Right ventricle myocardium superior (tissue), 1 donor: ENCODE data around the gene NKAPL. TPM values are rescaled to one million over a fixed set of nuclear protein-coding genes. Genes with fewer than 3 reads are reported as not detected.

Source experiments
- ATAC-seq: fragments of 200-7000 bp; cut with Tn5 transposase; one replicate; pipeline ENCODE4 v1.9.1; 2020; ENCODE audit warnings: mild to moderate bottlenecking; ENCODE audit not compliant: poor library complexity
- DNase-seq: peaks from one replicate; pipeline ENCODE4 v3.0.0-alpha.2; 2020
- intact Hi-C: fragments of 100-400 bp; cut with DNase I; formaldehyde crosslinking; loops from one replicate; pipeline ENCODE4 v1.11.2; 2022
- long read RNA-seq: library from polyadenylated mRNA; unstranded; transcript quantifications from one replicate; pipeline ENCODE4 v2.0.0, GENCODE V29; 2021
- total RNA-seq: library from RNA; stranded (reverse); fragmentation: NEBNext Ultra II Directional; extraction: Animal tissue kit (Norgen Biotek cat#: 25700); gene quantifications from one replicate; pipeline ENCODE4 v1.2.1, GENCODE V29; 2021
- donor health status: DM: no; HTN: yes; CAD: no; lungs with severe emphysema.

Gene NKAPL
- total RNA-seq: 5.1 TPM
- long read RNA-seq, transcript NKAPL-201 (1 exons, 1,639 nt): major isoform, 11 of 11 reads
- long read RNA-seq, partial matches to known transcripts: 0 of 11 reads
- long read RNA-seq, other reads (novel, unspliced or antisense): 0 of 11 reads

DNA sequence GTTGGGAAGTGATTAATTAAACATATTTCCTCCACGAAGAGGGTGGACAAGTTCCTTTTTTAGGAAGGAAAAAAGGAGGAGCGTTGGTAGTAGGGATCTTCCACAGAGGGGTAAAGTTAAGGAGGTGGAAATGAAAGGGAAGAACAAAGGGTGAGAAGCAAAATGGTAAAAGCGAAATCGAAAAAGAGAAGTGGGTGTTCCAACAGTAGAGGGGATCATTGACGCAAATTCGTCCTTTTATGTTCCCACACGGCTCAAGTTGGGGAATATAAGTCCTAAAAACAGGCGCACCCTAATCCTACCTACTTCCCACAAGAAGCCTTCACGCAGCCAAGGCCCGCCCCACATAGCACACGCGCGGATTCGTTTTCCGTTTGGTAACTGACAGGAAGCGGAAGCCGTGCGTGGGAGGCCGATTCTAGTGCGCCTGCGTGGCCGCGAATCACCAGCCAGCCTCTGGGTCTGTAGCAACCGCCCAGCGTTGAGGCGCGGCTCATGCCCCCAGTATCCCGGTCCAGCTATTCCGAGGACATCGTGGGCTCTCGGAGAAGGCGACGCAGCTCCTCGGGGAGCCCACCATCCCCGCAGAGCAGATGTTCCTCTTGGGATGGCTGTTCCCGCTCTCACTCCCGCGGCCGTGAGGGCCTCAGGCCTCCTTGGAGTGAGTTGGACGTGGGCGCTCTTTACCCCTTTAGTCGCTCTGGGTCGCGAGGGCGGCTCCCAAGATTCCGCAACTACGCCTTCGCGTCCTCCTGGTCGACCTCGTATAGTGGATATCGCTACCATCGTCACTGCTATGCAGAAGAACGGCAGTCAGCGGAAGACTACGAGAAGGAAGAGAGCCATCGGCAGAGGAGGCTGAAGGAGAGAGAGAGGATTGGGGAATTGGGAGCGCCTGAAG lies at the start of gene NKAPL:
Gene NKAPL (plus strand): TSS at position 421 of the 901 bp plus-strand sequence. CDS start 75 bp downstream, at position 496.
- intact Hi-C loops: no loop called here
- DNase-seq: peak; percentile 92

GRCh38 chr6:28209753-28210535 lies 49.2 kb upstream of the NKAPL start:
- no peak for DNase-seq
- intact Hi-C loops: no loop called here
- no peak for ATAC-seq

More for the DNA sequence above, at the start of gene NKAPL:
- ATAC-seq: peak; percentile 98

DNA sequence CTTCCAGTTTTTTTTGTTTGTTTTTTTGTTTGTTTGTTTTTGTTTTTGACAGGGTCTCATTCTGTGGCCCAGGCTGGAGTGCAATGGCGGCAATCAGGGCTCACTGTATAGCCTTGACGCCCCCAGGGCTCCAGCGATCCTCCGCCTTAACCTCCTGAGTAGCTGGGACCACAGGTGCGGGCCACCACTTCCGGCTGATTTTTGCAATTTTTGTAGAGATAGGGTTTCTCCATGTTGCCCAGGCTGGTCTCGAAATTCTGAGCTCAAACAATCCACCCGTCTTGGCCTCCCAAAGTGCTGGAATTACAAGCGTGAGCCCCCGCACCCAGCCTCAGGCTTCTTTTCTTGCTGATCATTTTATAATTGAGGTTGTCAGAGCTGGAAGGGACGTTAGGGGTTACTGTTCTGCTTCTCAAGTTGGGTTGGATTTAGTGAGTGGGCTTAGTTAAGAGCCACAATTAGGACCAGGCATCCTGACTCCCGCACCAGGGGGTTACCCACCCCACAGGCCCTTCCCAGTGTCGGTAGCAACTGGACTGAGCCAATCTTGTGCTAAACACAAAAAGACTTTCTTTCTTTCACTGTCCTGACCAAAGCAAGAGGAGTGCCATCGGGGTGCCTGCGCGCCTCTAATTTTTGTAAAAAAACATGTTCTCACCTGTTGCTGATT lies 47.1 kb upstream of the NKAPL start:
- DNase-seq (no peak), ATAC-seq (no peak)
- intact Hi-C loops: no loop called here

- DNase-seq (peak; percentile 50), ATAC-seq (peak; percentile 38)
- intact Hi-C loops: no loop called here
These were observed 46.4 kb upstream of the NKAPL start for GRCh38 chr6:28212510-28213212.

GRCh38 chr6:28213213-28213523 lies 45.9 kb upstream of the NKAPL start:
- DNase-seq: no peak
- intact Hi-C loops: no loop called here

GRCh38 chr6:28215425-28215824 lies 43.7 kb upstream of the NKAPL start:
- intact Hi-C loops: no loop called here
- no peak for DNase-seq
- no peak for ATAC-seq

More at GRCh38 chr6:28213213-28213523, 45.9 kb upstream of the NKAPL start:
- no peak for ATAC-seq

DNA sequence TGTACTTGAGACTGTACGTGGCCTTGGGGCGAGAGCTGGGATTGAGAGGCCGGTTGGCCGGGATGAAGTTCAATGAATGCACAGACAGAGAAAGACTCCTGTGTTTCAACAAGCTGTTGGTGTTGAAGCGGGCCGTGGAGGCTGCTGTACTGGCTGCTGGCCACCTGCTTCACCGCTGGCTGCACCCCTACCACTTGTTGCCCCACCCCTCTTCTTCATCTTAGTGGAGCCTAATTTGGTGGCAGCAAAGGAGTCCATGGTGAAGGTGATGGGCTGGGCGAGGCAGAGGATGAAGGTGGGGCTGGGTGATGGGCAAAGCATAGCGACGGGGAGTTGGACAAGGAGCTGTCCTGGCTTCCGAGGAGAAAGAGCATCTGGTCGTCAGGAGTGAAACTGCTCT lies 41.2 kb upstream of the NKAPL start:
- DNase-seq (no peak), ATAC-seq (no peak)
- intact Hi-C loops: no loop called here

GRCh38 chr6:28218312-28219248 lies 40.5 kb upstream of the NKAPL start:
- intact Hi-C loops: no loop called here
- ATAC-seq (peak; percentile 97), DNase-seq (peak; percentile 91)

DNA sequence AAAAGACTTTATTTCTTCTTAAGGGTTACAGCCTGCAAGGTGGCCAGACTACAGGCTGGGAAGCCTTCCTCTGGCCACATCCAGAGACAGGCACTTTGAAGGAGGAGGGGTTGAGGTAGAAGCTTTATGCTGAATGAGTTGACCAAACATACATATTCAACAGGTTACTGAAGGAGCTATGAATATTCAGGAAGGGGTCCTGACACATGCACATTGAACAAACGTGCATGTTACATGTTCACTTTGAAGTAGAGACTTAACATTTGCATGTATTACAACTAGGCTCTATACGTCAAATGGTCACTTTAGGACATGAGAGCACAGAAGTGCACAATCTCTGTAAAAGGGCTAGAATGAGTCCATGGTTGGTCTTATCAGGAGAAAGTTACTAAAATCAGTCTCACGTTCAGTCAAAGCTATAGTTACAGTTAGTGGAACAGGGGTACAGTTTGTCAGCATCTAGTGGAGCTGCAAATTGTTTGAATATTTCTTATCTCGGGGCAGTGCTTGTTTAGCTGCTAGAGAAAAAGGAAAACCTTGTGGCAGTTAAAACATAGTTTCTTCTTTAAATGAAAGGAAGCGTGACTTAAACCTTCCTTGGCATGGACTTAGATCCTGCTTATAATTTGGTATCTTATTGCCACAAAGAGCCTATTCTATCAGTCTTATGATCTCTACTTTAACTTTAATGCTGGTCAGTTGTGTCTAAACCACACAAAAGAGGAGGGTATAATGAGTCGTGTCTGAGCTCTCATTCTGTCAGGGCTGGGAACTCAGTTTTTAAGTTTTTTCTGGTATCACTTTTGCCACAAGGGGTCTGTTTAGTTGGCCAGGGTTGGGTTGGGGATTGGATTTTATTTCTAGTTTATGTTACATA lies 38.6 kb upstream of the NKAPL start:
- ATAC-seq (no peak), DNase-seq (no peak)
- intact Hi-C loops: loop anchor here (10.0 kb wide), 1 partner anchor 134 kb away; no protein-coding TSS in a partner anchor

DNA sequence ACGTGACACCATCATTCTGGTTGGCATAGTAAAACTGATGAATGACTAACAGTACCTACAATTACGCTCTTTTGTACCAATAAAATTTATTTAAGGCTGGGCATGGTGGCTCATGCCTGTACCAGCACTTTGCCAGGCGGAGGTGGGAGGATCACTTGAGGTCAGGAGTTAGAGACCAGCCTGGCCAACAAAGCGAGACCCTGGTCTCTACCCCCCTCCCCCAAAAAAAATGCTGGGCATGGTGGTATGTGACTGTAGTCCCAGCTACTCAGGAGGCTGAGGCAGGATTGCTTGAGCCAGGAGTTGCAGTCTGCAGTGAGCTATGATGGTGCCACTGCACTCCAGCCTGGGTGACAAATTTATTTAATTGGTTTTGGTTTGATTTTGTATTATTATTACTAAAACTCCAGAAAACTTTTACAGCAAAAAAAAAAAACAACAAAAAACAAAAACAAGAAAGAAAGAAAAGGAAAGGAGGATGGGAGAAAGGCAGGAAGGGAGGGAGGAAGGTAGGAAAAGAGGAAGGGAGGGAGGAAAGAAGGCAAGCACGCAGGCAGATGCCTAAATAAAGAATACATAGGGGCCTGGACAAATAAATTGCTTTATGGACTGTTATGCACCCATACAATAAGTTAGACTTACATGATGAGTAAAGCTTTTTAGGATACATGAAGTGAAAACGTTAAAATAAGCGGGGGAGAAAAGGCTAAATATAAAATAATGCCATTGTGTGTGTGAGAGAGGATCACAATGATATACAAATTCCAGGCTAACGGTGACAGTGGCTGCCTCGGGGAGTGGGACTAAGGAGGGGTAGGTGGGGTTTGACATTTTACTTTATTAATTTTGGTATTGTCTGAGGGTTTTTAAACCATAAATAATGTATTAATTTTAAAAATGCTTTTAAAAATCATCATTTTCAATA lies 34.7 kb upstream of the NKAPL start:
- DNase-seq (no peak), ATAC-seq (no peak)
- intact Hi-C loops: loop anchor here (5.0 to 10.0 kb wide), 2 partner anchors 92 to 130 kb away; no protein-coding TSS in a partner anchor

DNA sequence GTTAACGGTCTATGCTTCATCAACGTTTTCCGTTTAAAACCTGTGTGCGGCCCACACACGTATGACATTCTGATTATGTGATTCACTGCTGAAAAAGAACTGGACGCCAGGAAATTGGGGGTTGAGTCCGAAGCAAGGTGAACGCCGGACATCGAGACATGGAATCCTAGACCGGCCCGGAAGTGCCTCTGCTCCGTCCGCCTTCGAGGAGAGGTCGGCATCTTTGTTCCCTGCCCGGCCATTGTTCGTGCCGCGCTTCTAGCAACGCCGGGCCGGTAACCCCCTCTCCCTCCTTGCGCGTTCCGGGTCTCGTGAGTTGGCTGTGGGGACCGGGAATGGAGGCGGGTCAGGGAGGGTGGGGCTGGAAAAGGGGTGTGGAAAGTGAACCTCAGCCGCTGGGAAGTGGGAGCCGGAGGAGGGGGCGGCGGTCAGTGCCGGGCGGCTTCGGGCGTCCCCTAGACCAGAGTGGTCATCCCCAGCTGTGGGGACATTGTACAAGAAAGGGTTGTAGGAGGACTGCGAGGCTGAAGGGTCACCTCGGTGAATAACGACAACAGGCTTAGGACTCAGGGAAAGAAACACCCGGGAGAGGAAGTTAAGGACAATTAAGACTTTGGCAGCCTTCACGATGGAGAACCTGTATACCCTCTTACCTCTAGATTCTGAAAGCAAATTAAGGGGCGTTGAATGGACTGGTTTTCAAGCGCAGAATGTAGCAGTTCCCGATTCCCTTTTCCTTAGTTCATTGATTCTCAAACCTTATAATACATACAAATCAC lies 33.9 kb upstream of the NKAPL start, which contains the start of gene ZSCAN9:
Gene ZSCAN9 (plus strand): TSS at position 220 of the 779 bp plus-strand sequence. CDS start 1,810 bp downstream, outside the sequence.
- peak; percentile 91 for DNase-seq
- peak; percentile 98 for ATAC-seq
- intact Hi-C loops: loop anchor here (5.0 to 10.0 kb wide), 2 partner anchors 93 to 130 kb away; no protein-coding TSS in a partner anchor

DNA sequence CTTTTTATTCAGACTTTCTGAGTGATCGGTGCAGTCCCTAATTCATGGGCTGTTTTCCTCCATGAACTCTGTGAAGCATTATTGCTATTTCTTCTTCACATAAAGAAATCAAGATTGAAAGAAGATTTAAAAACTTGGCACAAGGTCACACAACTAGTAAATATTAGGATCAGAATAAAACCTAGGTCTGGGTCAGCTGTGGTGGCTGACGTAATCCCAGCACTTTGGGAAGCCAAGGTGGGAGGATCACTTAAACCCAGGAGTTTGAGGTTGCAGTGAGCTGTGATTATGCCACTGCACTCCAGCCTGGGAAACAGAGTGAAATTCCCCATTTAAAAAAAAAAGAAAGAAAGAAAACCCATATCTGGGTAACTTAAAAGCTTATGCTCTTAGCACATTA lies 32.6 kb upstream of the NKAPL start:
- intact Hi-C loops: loop anchor here (5.0 to 10.0 kb wide), 2 partner anchors 94 to 128 kb away; no protein-coding TSS in a partner anchor
- DNase-seq (no peak), ATAC-seq (no peak)

DNA sequence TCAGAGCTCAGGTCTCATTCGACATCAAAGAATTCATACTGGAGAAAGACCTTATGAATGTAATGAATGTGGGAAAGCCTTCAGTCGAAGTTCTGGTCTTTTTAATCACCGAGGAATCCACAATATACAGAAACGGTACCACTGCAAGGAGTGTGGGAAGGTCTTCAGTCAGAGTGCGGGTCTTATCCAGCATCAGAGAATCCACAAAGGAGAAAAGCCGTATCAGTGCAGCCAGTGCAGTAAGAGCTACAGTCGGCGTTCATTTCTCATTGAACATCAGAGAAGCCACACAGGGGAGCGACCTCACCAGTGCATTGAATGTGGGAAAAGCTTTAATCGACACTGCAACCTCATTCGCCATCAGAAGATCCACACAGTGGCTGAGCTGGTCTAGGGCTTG lies 26.3 kb upstream of the NKAPL start:
- intact Hi-C loops: no loop called here
- DNase-seq: no peak
- ATAC-seq: no peak

DNA sequence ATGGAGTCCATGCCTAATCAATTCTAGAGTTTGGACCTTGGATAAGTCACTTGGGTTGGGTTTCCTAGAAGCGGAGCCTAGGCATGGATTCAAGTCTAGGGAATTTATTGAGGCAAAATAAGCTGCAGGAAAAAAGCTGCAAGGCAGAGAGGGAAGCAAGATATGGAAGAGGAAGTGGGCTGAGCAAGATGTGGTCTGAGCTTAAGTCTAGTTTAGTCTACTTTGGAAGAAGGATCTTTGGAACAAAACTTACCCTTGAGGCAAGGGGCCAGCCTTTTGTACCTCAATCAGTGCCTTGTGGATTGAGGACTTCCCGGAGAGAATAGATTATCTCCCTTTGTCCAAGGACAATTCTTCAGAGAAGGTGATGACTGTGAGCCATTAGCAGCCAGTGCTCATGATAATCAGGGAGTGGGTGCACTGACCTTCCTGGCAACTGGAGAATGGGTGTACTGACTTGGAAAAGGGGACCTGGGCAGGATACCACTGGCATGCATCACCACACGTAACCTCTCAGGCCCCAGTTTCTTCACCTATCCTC lies 23.1 kb upstream of the NKAPL start:
- ATAC-seq (no peak), DNase-seq (no peak)
- intact Hi-C loops: no loop called here
